NCI-H2227 (cell line): ENCODE measurements around the gene FSIP1.

Source experiments
- DNase-seq: peaks from one replicate; lab custom pipeline; 2025; ENCODE audit not compliant: unreplicated experiment; lab: John Stamatoyannopoulos, UW

FSIP1 gene

GRCh38 chr15:39597751-39598185 is 184.9 kb downstream of the FSIP1 start:
- DNase-seq = no peak

- no peak for DNase-seq
Measured at GRCh38 chr15:39597336-39597735, 185.3 kb downstream of the FSIP1 start.

GRCh38 chr15:39596358-39597051 is 186.1 kb downstream of the FSIP1 start:
- no peak for DNase-seq

- DNase-seq = no peak
Measured at GRCh38 chr15:39595338-39596221, 187.1 kb downstream of the FSIP1 start.

- DNase-seq = no peak
Measured at GRCh38 chr15:39594446-39595337, 187.9 kb downstream of the FSIP1 start.

- no peak for DNase-seq
Measured at GRCh38 chr15:39593656-39594445, 188.8 kb downstream of the FSIP1 start.

GRCh38 chr15:39593071-39593655 is 189.5 kb downstream of the FSIP1 start:
- no peak for DNase-seq

GRCh38 chr15:39592500-39592899 is 190.1 kb downstream of the FSIP1 start:
- no peak for DNase-seq

GRCh38 chr15:39591896-39592315 is 190.7 kb downstream of the FSIP1 start:
- DNase-seq = no peak

GRCh38 chr15:39591141-39591895 is 191.3 kb downstream of the FSIP1 start:
- no peak for DNase-seq

- no peak for DNase-seq
Measured at GRCh38 chr15:39589815-39590644, 192.6 kb downstream of the FSIP1 start.

- no peak for DNase-seq
Measured at GRCh38 chr15:39589193-39589814, 193.3 kb downstream of the FSIP1 start.

GRCh38 chr15:39588531-39589192 is 194.0 kb downstream of the FSIP1 start:
- no peak for DNase-seq

GRCh38 chr15:39587731-39588530 is 194.7 kb downstream of the FSIP1 start:
- DNase-seq = no peak

- DNase-seq = no peak
Measured at GRCh38 chr15:39587096-39587721, 195.4 kb downstream of the FSIP1 start.
